Measurements from ENCODE around the gene SLC25A10. TPM values are rescaled to one million over a fixed set of nuclear protein-coding genes. Genes with fewer than 3 reads are reported as not detected.
A peak's percentile ranks its signal among the peaks of the same experiment; 100 is the strongest.
"Not testable (repeated sequence)": the region's sequence is repeated elsewhere in the genome, so short reads cannot be mapped to it uniquely, and the experiment has no call there.

The SLC25A10 gene
- total RNA-seq, 6 donors from 2014 or later = 9.9 to 20.2 (median 12.7) TPM

- peak in 1 of 2 donors; percentile 63 for DNase-seq
- Histone ChIP-seq H3K9me3 (no peaks in the 10 kb centered on the region), H3K4me3 (no peak overlapping the region), H3K27me3 (no peaks in the 10 kb centered on the region), H3K27ac (no peak overlapping the region), H3K4me1 (peaks cover 0 to under 1% (median 0%) of the 10 kb centered on the region in 4 donors), H3K36me3 (peaks cover 14 to 58% (median 50%) of the 10 kb centered on the region in 4 donors)
- WGBS, 2 donors = 89 to 90% methylated on average over 12 to 18 of the region's 18 CpGs
- no peak for TF ChIP-seq CTCF (IDR thresholded peaks at IDR 0.05)
- no peak for TF ChIP-seq EP300 (IDR thresholded peaks at IDR 0.05)
- no peak for TF ChIP-seq POLR2AphosphoS5 (IDR thresholded peaks at IDR 0.05)
- TF ChIP-seq POLR2A (IDR thresholded peaks at IDR 0.05) = no peak
- ATAC-seq (ENCODE audit: low FRiP score in 2 of 2) = no peak
Measured at GRCh38 chr17:81673561-81674258, 38.4 kb upstream of the SLC25A10 start.

GRCh38 chr17:81675515-81676221 is 36.4 kb upstream of the SLC25A10 start:
- not testable (repeated sequence) for H3K27ac ChIP-seq; ATAC-seq (ENCODE audit: low FRiP score in 2 of 2); DNase-seq; H3K27me3 ChIP-seq; H3K9me3 ChIP-seq; H3K4me3 ChIP-seq; H3K4me1 ChIP-seq
- TF ChIP-seq CTCF (IDR thresholded peaks at IDR 0.05) = peak; percentile 52 to 70 (median 60)
- WGBS, 2 donors = 38 to 39% methylated on average over 18 of the region's 18 CpGs
- peaks cover 14 to 40% (median 36%) of the 10 kb centered on the region in 4 donors for H3K36me3 ChIP-seq

- Histone ChIP-seq H3K36me3 (peaks cover 14 to 39% (median 23%) of the 10 kb centered on the region in 4 donors), H3K4me3 (no peak overlapping the region), H3K27me3 (no peaks in the 10 kb centered on the region), H3K27ac (no peak overlapping the region), H3K4me1 (peaks cover 0 to 2% (median 0%) of the 10 kb centered on the region in 4 donors), H3K9me3 (no peaks in the 10 kb centered on the region)
- no peak for DNase-seq
- 98% methylated on average over 11 to 15 of the region's 17 CpGs for WGBS, 2 donors
- TF ChIP-seq CTCF (IDR thresholded peaks at IDR 0.05) (no peak), POLR2A (IDR thresholded peaks at IDR 0.05) (no peak)
- ATAC-seq (ENCODE audit: low FRiP score in 2 of 2) = peak in 1 of 2 donors; percentile 32
Measured at GRCh38 chr17:81676906-81677305, 35.2 kb upstream of the SLC25A10 start.

GRCh38 chr17:81680150-81680549 is 31.9 kb upstream of the SLC25A10 start:
- H3K27me3 ChIP-seq = no peaks in the 10 kb centered on the region
- peaks cover 16 to 25% (median 17%) of the 10 kb centered on the region in 4 donors for H3K4me1 ChIP-seq
- H3K4me3 ChIP-seq = no peak overlapping the region
- peaks cover 0 to 12% (median 0%) of the 10 kb centered on the region in 4 donors for H3K36me3 ChIP-seq
- no peak overlapping the region for H3K27ac ChIP-seq
- DNase-seq (no peak), ATAC-seq (ENCODE audit: low FRiP score in 2 of 2) (no peak)
- WGBS, 2 donors = 85 to 92% methylated on average over 11 of the region's 11 CpGs
- TF ChIP-seq CTCF (IDR thresholded peaks at IDR 0.05) (no peak), POLR2AphosphoS5 (IDR thresholded peaks at IDR 0.05) (no peak), POLR2A (IDR thresholded peaks at IDR 0.05) (no peak), EP300 (IDR thresholded peaks at IDR 0.05) (no peak)
- H3K9me3 ChIP-seq = no peaks in the 10 kb centered on the region

Data from upper lobe of left lung (tissue), 6 donors.